Chondrocyte (in vitro differentiated cells): ENCODE results near the gene TJP3. TPM values are rescaled to one million over a fixed set of nuclear protein-coding genes. Genes with fewer than 3 reads are reported as not detected.

Source experiments
- DNase-seq: peaks from one replicate; pipeline ENCODE4 v3.0.0; 2021; ENCODE audit warnings: mixed read lengths, low spot score
- H3K27ac Mint-ChIP-seq: one replicate; pipeline ENCODE4 v1.8.0; 2021; ENCODE audit warnings: mild to moderate bottlenecking, moderate library complexity, mixed read lengths; ENCODE audit not compliant: unreplicated experiment
- H3K27me3 Mint-ChIP-seq: 2 replicates; pipeline ENCODE4 v1.8.0; 2021; ENCODE audit warnings: low read depth, mixed read lengths
- H3K36me3 Mint-ChIP-seq: 2 replicates; pipeline ENCODE4 v1.8.0; 2021; ENCODE audit warnings: low read depth, mixed read lengths
- H3K4me1 Mint-ChIP-seq: 2 replicates; pipeline ENCODE4 v1.8.0; 2021; ENCODE audit warnings: low read depth, mild to moderate bottlenecking, mixed read lengths
- H3K4me3 Mint-ChIP-seq: one replicate; pipeline ENCODE4 v1.8.0; 2021; ENCODE audit warnings: mild to moderate bottlenecking, moderate library complexity, mixed read lengths; ENCODE audit not compliant: unreplicated experiment
- H3K9me3 Mint-ChIP-seq: 2 replicates; pipeline ENCODE4 v1.8.0; 2021; ENCODE audit warnings: low read depth, mixed read lengths
- CTCF ChIP-seq: fragments of 200-600 bp; sonication (generic); IDR thresholded peaks from 2 replicates; pipeline ENCODE4 v1.5.0; 2021; ENCODE audit warnings: antibody characterized with exemption, mild to moderate bottlenecking, moderate library complexity
- total RNA-seq: library from RNA; stranded (reverse); gene quantifications from 3 replicates; pipeline ENCODE4 v1.2.1, GENCODE V29; 2021

TJP3 gene
- total RNA-seq, 1 donor from 2014 or later = not detected

GRCh38 chr19:3669947-3670795 lies 38.0 kb upstream of the TJP3 start:
- Mint-ChIP-seq H3K36me3 (peaks cover 2% of the 10 kb centered on the region), H3K9me3 (no peaks in the 10 kb centered on the region), H3K4me3 (peak overlapping the region; percentile 66), H3K27me3 (no peaks in the 10 kb centered on the region), H3K27ac (peak overlapping the region; percentile 98), H3K4me1 (peaks cover 57% of the 10 kb centered on the region)
- TF ChIP-seq CTCF = no peak
- DNase-seq = no peak

- Mint-ChIP-seq H3K27me3 (no peaks in the 10 kb centered on the region), H3K4me3 (peak overlapping the region; percentile 66), H3K27ac (peak overlapping the region; percentile 98), H3K36me3 (peaks cover 2% of the 10 kb centered on the region), H3K4me1 (peaks cover 56% of the 10 kb centered on the region), H3K9me3 (no peaks in the 10 kb centered on the region)
- no peak for TF ChIP-seq CTCF
- no peak for DNase-seq
Observed at GRCh38 chr19:3670796-3671679, 37.1 kb upstream of the TJP3 start.

- peak overlapping the region; percentile 66 for H3K4me3 Mint-ChIP-seq
- no peaks in the 10 kb centered on the region for H3K36me3 Mint-ChIP-seq
- no peak for DNase-seq
- H3K27ac Mint-ChIP-seq = peak overlapping the region; percentile 98
- H3K4me1 Mint-ChIP-seq = peaks cover 51% of the 10 kb centered on the region
- H3K9me3 Mint-ChIP-seq = no peaks in the 10 kb centered on the region
- no peaks in the 10 kb centered on the region for H3K27me3 Mint-ChIP-seq
- peak; percentile 68 for TF ChIP-seq CTCF
Observed at GRCh38 chr19:3671680-3672574, 36.3 kb upstream of the TJP3 start.

GRCh38 chr19:3672575-3672948 lies 35.6 kb upstream of the TJP3 start:
- Mint-ChIP-seq H3K36me3 (no peaks in the 10 kb centered on the region), H3K4me3 (no peak overlapping the region), H3K27me3 (no peaks in the 10 kb centered on the region), H3K4me1 (peaks cover 55% of the 10 kb centered on the region), H3K27ac (peak overlapping the region; percentile 98), H3K9me3 (no peaks in the 10 kb centered on the region)
- DNase-seq = no peak
- no peak for TF ChIP-seq CTCF
